B cell (primary cell): ENCODE measurements around the gene RHBDL1. TPM values are rescaled to one million over a fixed set of nuclear protein-coding genes. Genes with fewer than 3 reads are reported as not detected.

Experiments used
- ATAC-seq: fragments of 200-7000 bp; cut with Tn5 transposase; one replicate; pipeline ENCODE4 v1.10.0; 2021; ENCODE audit warnings: low read depth, mild to moderate bottlenecking, moderate number of reproducible peaks, moderate library complexity
- CTCF ChIA-PET: fragments of 350-600 bp; sonication (Branson Sonifier 250); formaldehyde crosslinking; loops from one replicate; lab custom pipeline; 2021; ENCODE audit warnings: antibody characterized with exemption, inconsistent platforms; lab: Charles Lee
- POLR2A ChIA-PET: fragments of 350-600 bp; sonication (Branson Sonifier 250); formaldehyde crosslinking; loops from one replicate; lab custom pipeline; 2021; ENCODE audit warnings: antibody characterized with exemption; lab: Charles Lee
- DNase-seq: peaks from one replicate; pipeline ENCODE4 v3.0.0; 2013
- H2AFZ ChIP-seq: 2 replicates; pipeline ENCODE4 v1.6.1; 2012; ENCODE audit warnings: mild to moderate bottlenecking, low read depth, low read length; ENCODE audit not compliant: insufficient read depth, poor library complexity, severe bottlenecking
- H3K27ac ChIP-seq, 2 donors: 1 replicate in 1 of 2; 2 replicates in 1 of 2; pipeline ENCODE4 v1.5.1; 2012 to 2013; ENCODE audit warnings: low read length in 2 of 2, mild to moderate bottlenecking in 2 of 2, moderate library complexity in 1 of 2
- H3K27me3 ChIP-seq, 4 experiments: fragments of 200-600 bp in 1 of 4; sonication (generic) in 1 of 4; replicated peaks in 1 of 4; 1 replicate in 2 of 4; 2 replicates in 2 of 4; pipeline versions ENCODE4 v1.6.1 to v1.7.0; 2013 to 2016; ENCODE audit warnings: low read length in 3 of 4, mild to moderate bottlenecking in 2 of 4, mixed read lengths in 1 of 4, moderate library complexity in 1 of 4; ENCODE audit not compliant: insufficient read depth in 4 of 4, control insufficient read depth in 3 of 4; ENCODE audit errors: control extremely low read depth in 1 of 4
- H3K36me3 ChIP-seq, 2 experiments: replicated peaks in 1 of 2; 1 replicate in 1 of 2; 2 replicates in 1 of 2; pipeline versions ENCODE4 v1.6.1 to v1.7.1; 2013; ENCODE audit warnings: low read length in 1 of 2; ENCODE audit not compliant: insufficient read depth in 2 of 2, control insufficient read depth in 1 of 2; ENCODE audit errors: control extremely low read depth in 1 of 2, extremely low read depth in 1 of 2
- H3K4me1 ChIP-seq, 2 donors: fragments of 200-600 bp in 1 of 2; sonication (generic) in 1 of 2; 1 replicate in 1 of 2; 2 replicates in 1 of 2; pipeline versions ENCODE4 v1.5.1 to v1.6.1; 2013 to 2017; ENCODE audit warnings: low read length in 2 of 2; ENCODE audit not compliant: control insufficient read depth in 2 of 2, insufficient read depth in 2 of 2
- H3K4me2 ChIP-seq: replicated peaks from 2 replicates; pipeline ENCODE3; 2012; ENCODE audit warnings: mild to moderate bottlenecking, low read depth, low read length; ENCODE audit not compliant: poor library complexity, severe bottlenecking
- H3K4me3 ChIP-seq, 5 experiments: fragments of 200-600 bp in 1 of 5; sonication (generic) in 1 of 5; 1 replicate in 3 of 5; 2 replicates in 2 of 5; pipeline versions ENCODE4 v1.5.1 to v1.7.0; 2011 to 2016; ENCODE audit warnings: low read length in 4 of 5, mild to moderate bottlenecking in 4 of 5, low read depth in 2 of 5, control low read depth in 1 of 5, moderate library complexity in 1 of 5; ENCODE audit not compliant: insufficient read depth in 1 of 5; ENCODE audit errors: control extremely low read depth in 1 of 5, extremely low read depth in 1 of 5
- H3K79me2 ChIP-seq: fragments of 200-600 bp; sonication (generic); one replicate; pipeline ENCODE4 v1.6.0; 2016; ENCODE audit warnings: low read length; ENCODE audit not compliant: control insufficient read depth, insufficient read depth
- H3K9ac ChIP-seq: fragments of 200-600 bp; sonication (generic); 2 replicates; pipeline ENCODE4 v1.6.1; 2017; ENCODE audit warnings: mild to moderate bottlenecking, low read length, moderate library complexity
- H3K9me3 ChIP-seq, 3 donors: one replicate each; pipeline versions ENCODE4 v1.6.1 to v1.7.1; 2013; ENCODE audit warnings: low read length in 2 of 3; ENCODE audit not compliant: control insufficient read depth in 2 of 3, insufficient read depth in 1 of 3; ENCODE audit errors: control extremely low read depth in 1 of 3
- H4K20me1 ChIP-seq: 2 replicates; pipeline ENCODE4 v1.6.0; 2012; ENCODE audit warnings: mild to moderate bottlenecking, low read length; ENCODE audit not compliant: insufficient read depth, control insufficient read depth, poor library complexity, severe bottlenecking
- H3K27ac Mint-ChIP-seq: one replicate; pipeline ENCODE4 v1.8.0; 2021; ENCODE audit warnings: mixed read lengths
- H3K27me3 Mint-ChIP-seq: one replicate; pipeline ENCODE4 v1.8.0; 2021; ENCODE audit warnings: mixed read lengths
- H3K4me1 Mint-ChIP-seq: one replicate; pipeline ENCODE4 v1.8.0; 2021; ENCODE audit warnings: mixed read lengths
- H3K4me3 Mint-ChIP-seq: one replicate; pipeline ENCODE4 v1.8.0; 2021; ENCODE audit warnings: mixed read lengths
- H3K9me3 Mint-ChIP-seq: one replicate; pipeline ENCODE4 v1.8.0; 2022; ENCODE audit warnings: mixed read lengths; ENCODE audit not compliant: insufficient read depth
- EZH2 ChIP-seq: IDR thresholded peaks from 2 replicates; pipeline ENCODE4 v1.6.1; 2012; ENCODE audit warnings: borderline replicate concordance, low read depth, mild to moderate bottlenecking, moderate library complexity, low read length; ENCODE audit not compliant: insufficient read depth, poor library complexity, severe bottlenecking
- WGBS: methylation state at CpG from one replicate; pipeline ENCODE4 v1.1.5; 2013; ENCODE audit warnings: missing lambda C conversion rate; ENCODE audit not compliant: insufficient coverage; 5-methylcytosine and 5-hydroxymethylcytosine counted together
- intact Hi-C: fragments of 100-400 bp; cut with micrococcal nuclease; formaldehyde crosslinking; loops from one replicate; pipeline ENCODE4 v1.10.0; 2022
- polyA plus RNA-seq: library from polyadenylated mRNA; depleted of rRNA; stranded (reverse); fragments of >200 nt; gene quantifications from 2 replicates; pipeline ENCODE4 v1.2.3, GENCODE V29; 2012
- total RNA-seq, 2 donors: library from RNA; stranded (reverse); fragments of 120-200 nt in 1 of 2; gene quantifications; 1 replicate in 1 of 2; 2 replicates in 1 of 2; pipeline versions ENCODE4 v1.2.3 to v1.2.4, GENCODE V29; 2013 to 2022
- TF ChIP-seq, protein P1 (sequence below): fragments of 200-600 bp; IDR thresholded peaks from one replicate; pipeline ENCODE4 v1.8.0; 2022; ENCODE audit warnings: antibody characterized with exemption, mild to moderate bottlenecking

RHBDL1 gene
- total and polyA plus RNA-seq, 2 donors (not counting 1 experiment from before 2014, with no cell fraction given), result 0.76 to 1.6 TPM

DNA sequence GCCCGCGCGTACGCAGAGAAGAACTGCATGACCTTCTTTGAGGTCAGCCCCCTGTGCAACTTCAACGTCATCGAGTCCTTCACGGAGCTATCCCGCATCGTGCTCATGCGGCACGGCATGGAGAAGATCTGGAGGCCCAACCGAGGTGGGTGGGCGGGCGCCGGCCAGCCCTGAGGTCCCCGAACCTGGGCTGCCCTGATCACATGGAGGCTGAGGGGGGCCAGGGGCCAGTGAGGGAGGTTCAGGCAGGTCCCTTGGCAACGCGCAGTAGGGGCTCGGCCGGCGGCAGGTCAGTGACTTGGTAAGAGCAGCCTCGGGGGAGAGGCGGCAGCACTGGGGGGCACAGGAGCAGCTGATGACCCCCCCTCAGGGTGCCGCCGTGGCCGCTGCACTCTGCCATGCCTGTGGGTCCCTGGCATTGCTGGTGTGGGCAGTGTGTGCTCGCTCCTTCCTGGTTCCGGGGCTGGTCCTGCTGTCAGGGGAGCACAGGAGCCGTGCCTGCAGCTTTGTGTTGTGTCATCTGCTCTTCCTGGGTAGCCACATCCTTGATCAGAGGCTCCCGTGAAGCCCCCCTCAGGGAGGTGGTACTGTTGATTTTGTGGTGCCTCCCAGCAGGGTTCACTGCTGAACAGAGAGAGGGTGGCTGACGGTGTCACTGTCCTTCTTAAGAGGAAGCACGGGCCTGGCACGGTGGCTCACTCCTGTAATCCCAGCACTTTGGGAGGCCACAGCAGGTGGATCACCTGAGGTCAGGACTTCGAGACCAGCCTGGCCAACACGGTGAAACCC is 49.3 kb upstream of the RHBDL1 start:
- no peak overlapping the region for H3K27ac ChIP-seq
- Mint-ChIP-seq H3K27me3 (no peaks in the 10 kb centered on the region), H3K4me1 (no peaks in the 10 kb centered on the region), H3K9me3 (no peaks in the 10 kb centered on the region), H3K4me3 (no peak overlapping the region), H3K27ac (no peak overlapping the region)
- H3K4me3 ChIP-seq, result no peak overlapping the region
- no peak overlapping the region for H3K4me2 ChIP-seq
- H3K79me2 ChIP-seq, result no peaks in the 10 kb centered on the region
- ATAC-seq (no peak), DNase-seq (no peak)
- no peak overlapping the region for H3K9ac ChIP-seq
- intact Hi-C loops, result no loop called here
- TF ChIP-seq, protein P1, sequence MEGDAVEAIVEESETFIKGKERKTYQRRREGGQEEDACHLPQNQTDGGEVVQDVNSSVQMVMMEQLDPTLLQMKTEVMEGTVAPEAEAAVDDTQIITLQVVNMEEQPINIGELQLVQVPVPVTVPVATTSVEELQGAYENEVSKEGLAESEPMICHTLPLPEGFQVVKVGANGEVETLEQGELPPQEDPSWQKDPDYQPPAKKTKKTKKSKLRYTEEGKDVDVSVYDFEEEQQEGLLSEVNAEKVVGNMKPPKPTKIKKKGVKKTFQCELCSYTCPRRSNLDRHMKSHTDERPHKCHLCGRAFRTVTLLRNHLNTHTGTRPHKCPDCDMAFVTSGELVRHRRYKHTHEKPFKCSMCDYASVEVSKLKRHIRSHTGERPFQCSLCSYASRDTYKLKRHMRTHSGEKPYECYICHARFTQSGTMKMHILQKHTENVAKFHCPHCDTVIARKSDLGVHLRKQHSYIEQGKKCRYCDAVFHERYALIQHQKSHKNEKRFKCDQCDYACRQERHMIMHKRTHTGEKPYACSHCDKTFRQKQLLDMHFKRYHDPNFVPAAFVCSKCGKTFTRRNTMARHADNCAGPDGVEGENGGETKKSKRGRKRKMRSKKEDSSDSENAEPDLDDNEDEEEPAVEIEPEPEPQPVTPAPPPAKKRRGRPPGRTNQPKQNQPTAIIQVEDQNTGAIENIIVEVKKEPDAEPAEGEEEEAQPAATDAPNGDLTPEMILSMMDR, result no peak
- TF ChIP-seq EZH2, result no peak
- H3K4me1 ChIP-seq, result no peaks in the 10 kb centered on the region
- ChIA-PET CTCF (no interaction called here), POLR2A (no interaction called here)
- H3K36me3 ChIP-seq, result peaks cover 0 to 12% of the 10 kb centered on the region in 2 experiments
- H3K27me3 ChIP-seq, result no peaks in the 10 kb centered on the region
- no peaks in the 10 kb centered on the region for H3K9me3 ChIP-seq
- no peaks in the 10 kb centered on the region for H4K20me1 ChIP-seq
- no peak overlapping the region for H2AFZ ChIP-seq
- WGBS, result 95% methylated on average over 34 of the region's 35 CpGs

DNA sequence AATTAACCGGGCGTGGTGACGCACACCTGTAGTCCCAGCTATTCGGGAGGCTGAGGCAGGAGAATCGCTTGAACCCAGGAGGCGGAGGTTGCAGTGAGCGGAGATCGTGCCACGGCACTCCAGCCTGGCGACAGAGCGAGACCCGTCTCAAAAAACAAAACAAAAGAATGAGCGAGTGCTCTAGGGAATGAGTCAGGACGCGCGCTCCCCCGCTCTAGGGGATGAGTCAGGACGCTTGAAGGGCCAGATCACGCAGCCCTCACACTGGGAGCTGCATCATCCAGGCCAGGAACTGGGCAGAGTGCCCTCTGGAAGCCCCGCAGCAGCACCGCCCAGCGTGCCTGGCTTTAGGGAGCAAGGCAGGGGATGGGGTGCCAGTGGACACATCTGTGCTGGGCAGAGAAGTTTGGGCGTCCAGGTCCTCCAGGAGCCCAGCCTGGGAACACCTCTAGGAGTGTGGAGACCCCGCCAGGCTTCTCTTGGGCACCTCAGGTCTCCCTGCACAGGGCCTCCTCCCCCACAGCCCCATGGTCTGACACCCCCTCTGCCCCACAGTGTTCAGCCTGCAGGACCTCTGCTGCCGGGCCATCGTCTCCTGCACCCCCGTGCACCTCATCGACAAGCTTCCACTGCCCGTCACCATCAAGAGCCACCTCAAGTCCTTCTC is 48.6 kb upstream of the RHBDL1 start:
- intact Hi-C loops, result no loop called here
- no peak overlapping the region for H3K27ac Mint-ChIP-seq
- H3K9ac ChIP-seq, result no peak overlapping the region

More for the DNA sequence above, 48.6 kb upstream of the RHBDL1 start:
- ATAC-seq (no peak), DNase-seq (no peak)
- POLR2A ChIA-PET, result no interaction called here
- H3K79me2 ChIP-seq, result no peaks in the 10 kb centered on the region
- H3K9me3 Mint-ChIP-seq, result no peaks in the 10 kb centered on the region
- H3K9me3 ChIP-seq, result no peaks in the 10 kb centered on the region
- H3K4me1 Mint-ChIP-seq, result no peaks in the 10 kb centered on the region
- TF ChIP-seq, protein P1, result no peak
- TF ChIP-seq EZH2, result no peak
- H4K20me1 ChIP-seq, result no peaks in the 10 kb centered on the region
- H3K4me3 Mint-ChIP-seq, result no peak overlapping the region
- no peak overlapping the region for H2AFZ ChIP-seq
- 94% methylated on average over 29 of the region's 29 CpGs for WGBS
- peaks cover 0 to 12% of the 10 kb centered on the region in 2 experiments for H3K36me3 ChIP-seq
- H3K4me2 ChIP-seq, result no peak overlapping the region
- H3K27me3 Mint-ChIP-seq, result no peaks in the 10 kb centered on the region
- H3K27me3 ChIP-seq, result no peaks in the 10 kb centered on the region
- CTCF ChIA-PET, result no interaction called here
- H3K4me1 ChIP-seq, result no peaks in the 10 kb centered on the region
- H3K4me3 ChIP-seq, result no peak overlapping the region
- no peak overlapping the region for H3K27ac ChIP-seq
